DOHH2 (cell line): ENCODE data around the gene ELP4.

Experiments
- H3F3A ChIP-seq: fragments of 200-600 bp; sonication (generic), shearing (Covaris generic); 2 replicates; pipeline ENCODE4 v1.6.0; 2016; ENCODE audit warnings: antibody characterized with exemption, mild to moderate bottlenecking; ENCODE audit not compliant: control insufficient read depth, insufficient read depth
- H3K27ac ChIP-seq: fragments of 200-600 bp; sonication (generic); 2 replicates; pipeline ENCODE4 v1.5.1; 2014; ENCODE audit warnings: low read depth, mild to moderate bottlenecking, low read length, moderate library complexity
- H3K27me3 ChIP-seq: fragments of 200-600 bp; sonication (generic); 2 replicates; pipeline ENCODE4 v1.6.1; 2014; ENCODE audit warnings: mild to moderate bottlenecking, low read length, mixed read lengths; ENCODE audit not compliant: control insufficient read depth
- H3K36me3 ChIP-seq: fragments of 200-600 bp; sonication (generic); 2 replicates; pipeline ENCODE4 v1.6.1; 2014; ENCODE audit warnings: mild to moderate bottlenecking, low read length, moderate library complexity, mixed read lengths; ENCODE audit not compliant: control insufficient read depth
- H3K4me1 ChIP-seq: fragments of 200-600 bp; sonication (generic); 2 replicates; pipeline ENCODE4 v1.6.1; 2014; ENCODE audit warnings: mild to moderate bottlenecking, low read length, mixed read lengths; ENCODE audit not compliant: control insufficient read depth
- H3K4me2 ChIP-seq: fragments of 200-600 bp; sonication (generic); 2 replicates; pipeline ENCODE4 v1.6.0; 2014; ENCODE audit warnings: mild to moderate bottlenecking, low read length, moderate library complexity
- H3K4me3 ChIP-seq: fragments of 200-600 bp; sonication (generic); 2 replicates; pipeline ENCODE4 v1.5.1; 2014; ENCODE audit warnings: mild to moderate bottlenecking, low read length, mixed read lengths
- H3K79me2 ChIP-seq: fragments of 200-600 bp; sonication (generic); 2 replicates; pipeline ENCODE4 v1.6.1; 2014; ENCODE audit warnings: mild to moderate bottlenecking, low read length, mixed read lengths; ENCODE audit not compliant: control insufficient read depth
- H3K9me2 ChIP-seq: fragments of 200-600 bp; sonication (generic); replicated peaks from 2 replicates; pipeline ENCODE4 v1.6.1; 2014; ENCODE audit warnings: mild to moderate bottlenecking, low read length, mixed read lengths; ENCODE audit not compliant: control insufficient read depth
- H3K9me3 ChIP-seq: fragments of 200-600 bp; sonication (generic); 2 replicates; pipeline ENCODE4 v1.6.1; 2014; ENCODE audit warnings: antibody characterized with exemption, low read length, mixed read lengths; ENCODE audit not compliant: control insufficient read depth, insufficient read depth
- H4K20me1 ChIP-seq: fragments of 200-600 bp; sonication (generic); 2 replicates; pipeline ENCODE4 v1.6.0; 2014; ENCODE audit warnings: low read depth, mild to moderate bottlenecking, antibody characterized with exemption, low read length, moderate library complexity; ENCODE audit not compliant: control insufficient read depth, insufficient read depth
- EZH2phosphoT487 ChIP-seq: fragments of 200-600 bp; sonication (generic); IDR thresholded peaks from 2 replicates; pipeline ENCODE4 v1.6.1; 2017; ENCODE audit warnings: borderline replicate concordance, mild to moderate bottlenecking, antibody characterized with exemption, low read length, moderate library complexity, mixed read lengths
- TF ChIP-seq, protein P1 (sequence below): fragments of 200-600 bp; sonication (generic); IDR thresholded peaks from one replicate; pipeline ENCODE4 v1.5.1; 2014; ENCODE audit warnings: antibody characterized with exemption, mild to moderate bottlenecking, low read depth, low read length; ENCODE audit not compliant: poor library complexity, severe bottlenecking

ELP4 gene

DNA sequence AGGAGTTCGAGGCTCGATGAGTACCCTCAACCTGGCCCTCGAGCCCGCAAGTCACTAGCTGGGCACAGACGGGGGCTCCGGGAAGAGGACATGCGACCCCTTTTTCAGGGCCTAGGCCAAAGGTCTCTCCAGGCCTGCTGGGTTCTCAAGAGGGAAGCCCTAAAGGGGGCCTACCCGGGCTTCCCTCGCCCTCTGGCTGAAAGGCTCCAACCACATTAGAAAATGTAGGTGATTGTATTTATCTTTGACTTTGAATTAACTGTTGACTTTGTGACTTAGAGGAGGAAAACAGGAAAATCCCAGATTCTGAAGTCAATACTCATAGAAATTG lies 308.8 kb downstream of the ELP4 start:
- H3F3A ChIP-seq: no peaks in the 10 kb centered on the region
- peaks cover 7% of the 10 kb centered on the region for H3K27me3 ChIP-seq
- no peaks in the 10 kb centered on the region for H3K36me3 ChIP-seq
- H3K27ac ChIP-seq: no peak overlapping the region
- peaks cover 3% of the 10 kb centered on the region; the same call in 1 of the 2 replicates for H3K9me3 ChIP-seq
- no peaks in the 10 kb centered on the region for H3K9me2 ChIP-seq
- H3K79me2 ChIP-seq: no peaks in the 10 kb centered on the region
- H4K20me1 ChIP-seq: no peaks in the 10 kb centered on the region
- no peak overlapping the region for H3K4me2 ChIP-seq
- TF ChIP-seq EZH2phosphoT487: no peak
- TF ChIP-seq, protein P1, sequence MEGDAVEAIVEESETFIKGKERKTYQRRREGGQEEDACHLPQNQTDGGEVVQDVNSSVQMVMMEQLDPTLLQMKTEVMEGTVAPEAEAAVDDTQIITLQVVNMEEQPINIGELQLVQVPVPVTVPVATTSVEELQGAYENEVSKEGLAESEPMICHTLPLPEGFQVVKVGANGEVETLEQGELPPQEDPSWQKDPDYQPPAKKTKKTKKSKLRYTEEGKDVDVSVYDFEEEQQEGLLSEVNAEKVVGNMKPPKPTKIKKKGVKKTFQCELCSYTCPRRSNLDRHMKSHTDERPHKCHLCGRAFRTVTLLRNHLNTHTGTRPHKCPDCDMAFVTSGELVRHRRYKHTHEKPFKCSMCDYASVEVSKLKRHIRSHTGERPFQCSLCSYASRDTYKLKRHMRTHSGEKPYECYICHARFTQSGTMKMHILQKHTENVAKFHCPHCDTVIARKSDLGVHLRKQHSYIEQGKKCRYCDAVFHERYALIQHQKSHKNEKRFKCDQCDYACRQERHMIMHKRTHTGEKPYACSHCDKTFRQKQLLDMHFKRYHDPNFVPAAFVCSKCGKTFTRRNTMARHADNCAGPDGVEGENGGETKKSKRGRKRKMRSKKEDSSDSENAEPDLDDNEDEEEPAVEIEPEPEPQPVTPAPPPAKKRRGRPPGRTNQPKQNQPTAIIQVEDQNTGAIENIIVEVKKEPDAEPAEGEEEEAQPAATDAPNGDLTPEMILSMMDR: no peak
- no peak overlapping the region for H3K4me3 ChIP-seq
- H3K4me1 ChIP-seq: no peaks in the 10 kb centered on the region

DNA sequence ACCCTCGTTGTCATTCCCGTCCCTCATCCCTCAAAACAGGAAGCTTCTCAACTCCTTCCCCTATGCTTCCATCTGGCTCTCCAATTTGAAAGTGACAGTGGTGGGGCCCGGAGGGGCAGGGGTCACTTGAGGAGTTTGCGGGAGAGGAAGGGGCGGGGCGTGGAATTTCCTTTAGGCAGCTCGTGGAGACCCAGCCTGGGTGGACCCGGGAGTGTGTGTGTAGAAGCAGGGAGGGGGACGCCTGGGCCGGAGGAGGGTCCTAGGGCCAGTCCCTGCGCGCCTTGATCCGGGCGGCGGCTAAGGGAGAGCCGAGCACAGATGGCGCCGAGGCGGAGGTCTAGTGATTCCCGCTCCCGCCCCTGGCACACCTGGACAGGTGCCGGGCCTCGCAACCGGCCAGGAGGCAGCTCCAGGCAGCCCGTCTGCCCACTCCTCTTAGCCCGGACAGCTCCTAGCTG lies 309.3 kb downstream of the ELP4 start:
- no peaks in the 10 kb centered on the region for H4K20me1 ChIP-seq
- H3K9me3 ChIP-seq: peaks cover 3% of the 10 kb centered on the region; the same call in 1 of the 2 replicates
- no peak overlapping the region for H3K4me2 ChIP-seq
- no peak overlapping the region for H3K4me3 ChIP-seq
- H3K27ac ChIP-seq: no peak overlapping the region
- peaks cover 4% of the 10 kb centered on the region; the same call in 1 of the 2 replicates for H3K27me3 ChIP-seq
- no peaks in the 10 kb centered on the region for H3K9me2 ChIP-seq
- H3K79me2 ChIP-seq: no peaks in the 10 kb centered on the region
- no peaks in the 10 kb centered on the region for H3F3A ChIP-seq
- H3K4me1 ChIP-seq: no peaks in the 10 kb centered on the region
- no peaks in the 10 kb centered on the region for H3K36me3 ChIP-seq
- no peak for TF ChIP-seq EZH2phosphoT487

DNA sequence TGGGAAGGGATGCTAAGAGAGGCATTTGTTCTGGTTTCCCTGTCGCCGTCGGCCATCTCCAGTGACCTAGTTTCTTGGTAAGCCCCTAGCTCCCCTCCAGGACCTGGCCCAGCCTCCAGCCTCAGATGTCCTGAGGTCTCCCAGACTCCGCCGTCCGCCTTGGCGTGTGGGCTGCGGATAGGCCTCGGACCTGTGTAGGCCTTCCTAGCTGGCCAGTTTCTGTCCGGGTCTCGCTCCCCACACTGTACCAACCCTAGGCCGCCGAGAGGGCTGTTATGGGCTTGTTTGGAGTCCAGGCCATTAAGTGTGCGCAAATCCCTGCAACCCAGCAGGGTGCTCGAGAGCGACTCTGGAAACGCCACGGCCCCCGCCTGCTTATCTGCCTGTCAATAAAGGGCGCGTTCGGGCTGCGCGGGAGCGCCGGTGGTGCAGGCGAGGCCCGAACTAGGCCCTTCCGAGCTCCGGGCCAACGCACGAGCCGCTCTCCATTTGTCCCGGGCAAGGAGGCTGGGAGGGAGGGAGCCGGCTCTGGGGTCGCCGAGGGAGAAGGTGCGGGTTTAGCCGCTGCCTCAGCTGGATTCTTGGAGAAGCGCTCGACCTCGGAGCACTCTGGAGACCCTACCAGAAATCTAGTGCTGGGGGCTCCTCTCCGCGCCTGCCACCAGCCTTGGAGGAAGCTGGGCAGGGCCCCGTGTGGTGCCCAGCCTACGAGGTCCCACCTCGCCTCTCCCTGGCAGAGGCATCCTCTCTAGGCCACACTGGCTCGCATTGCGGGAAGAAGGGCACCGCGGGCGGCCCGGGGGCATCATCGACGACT lies 310.3 kb downstream of the ELP4 start:
- H3K4me2 ChIP-seq: no peak overlapping the region
- no peaks in the 10 kb centered on the region for H3K4me1 ChIP-seq
- H3K9me3 ChIP-seq: peaks cover 3% of the 10 kb centered on the region; the same call in 1 of the 2 replicates
- no peaks in the 10 kb centered on the region for H3K79me2 ChIP-seq
- H3K27me3 ChIP-seq: no peaks in the 10 kb centered on the region
- no peaks in the 10 kb centered on the region for H3K36me3 ChIP-seq
- no peak overlapping the region for H3K4me3 ChIP-seq
- TF ChIP-seq, protein P1: no peak
- TF ChIP-seq EZH2phosphoT487: no peak
- no peaks in the 10 kb centered on the region for H3F3A ChIP-seq
- H3K27ac ChIP-seq: no peak overlapping the region
- H3K9me2 ChIP-seq: no peaks in the 10 kb centered on the region
- H4K20me1 ChIP-seq: no peaks in the 10 kb centered on the region

DNA sequence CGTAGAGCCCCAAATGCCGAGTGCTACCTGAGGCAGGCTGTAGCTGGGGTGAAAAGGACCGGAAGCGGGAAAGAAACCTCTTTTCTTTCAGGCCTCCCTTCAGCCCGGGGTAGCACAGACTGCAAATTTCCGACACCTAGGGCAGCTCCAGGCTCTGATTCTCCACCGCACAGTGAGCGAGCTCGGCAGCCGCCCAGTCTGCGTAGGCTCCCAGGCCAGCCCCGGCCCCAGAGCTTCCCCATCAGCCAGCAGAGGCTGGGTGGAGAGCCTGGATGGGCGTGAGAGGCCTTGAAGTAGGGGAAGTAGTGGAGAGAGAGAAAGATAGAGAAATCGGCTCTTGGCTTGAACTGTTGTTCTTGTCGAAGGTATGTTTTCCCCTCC lies 310.9 kb downstream of the ELP4 start:
- Histone ChIP-seq H3K27me3 (no peaks in the 10 kb centered on the region), H3K4me3 (no peak overlapping the region), H3K9me2 (no peaks in the 10 kb centered on the region), H3K27ac (no peak overlapping the region), H3K79me2 (no peaks in the 10 kb centered on the region), H3F3A (no peaks in the 10 kb centered on the region), H3K9me3 (peaks cover 3% of the 10 kb centered on the region; the same call in 1 of the 2 replicates), H3K36me3 (no peaks in the 10 kb centered on the region), H4K20me1 (no peaks in the 10 kb centered on the region), H3K4me2 (no peak overlapping the region), H3K4me1 (no peaks in the 10 kb centered on the region)
- TF ChIP-seq EZH2phosphoT487: no peak
- TF ChIP-seq, protein P1: no peak
